ENCODE measurements around the gene NPAS3. TPM values are rescaled to one million over a fixed set of nuclear protein-coding genes. Genes with fewer than 3 reads are reported as not detected.

Gene NPAS3
- total RNA-seq, 1 donor from 2014 or later, result 2.0 TPM

DNA sequence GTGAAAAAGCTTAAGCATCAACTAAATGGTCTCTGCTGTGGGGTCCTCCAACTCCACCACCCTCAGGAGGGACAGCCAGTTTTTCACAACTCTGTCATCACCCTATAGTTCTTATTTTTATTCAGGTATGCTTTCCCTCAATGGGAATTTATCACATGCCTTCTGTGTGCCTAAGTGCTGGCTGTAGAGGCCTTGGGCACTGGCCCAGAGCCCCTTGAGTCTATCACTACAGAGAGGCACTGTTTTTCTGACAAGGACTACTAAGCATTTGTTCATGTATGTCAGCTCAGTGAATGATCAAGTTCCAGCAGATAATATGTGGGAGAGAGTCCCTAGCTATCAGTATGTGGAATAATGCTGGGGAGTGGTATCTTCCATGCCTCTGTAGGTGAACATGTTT lies 463.9 kb downstream of the NPAS3 start:
- DNase-seq (ENCODE audit: low read depth), result no peak

DNA sequence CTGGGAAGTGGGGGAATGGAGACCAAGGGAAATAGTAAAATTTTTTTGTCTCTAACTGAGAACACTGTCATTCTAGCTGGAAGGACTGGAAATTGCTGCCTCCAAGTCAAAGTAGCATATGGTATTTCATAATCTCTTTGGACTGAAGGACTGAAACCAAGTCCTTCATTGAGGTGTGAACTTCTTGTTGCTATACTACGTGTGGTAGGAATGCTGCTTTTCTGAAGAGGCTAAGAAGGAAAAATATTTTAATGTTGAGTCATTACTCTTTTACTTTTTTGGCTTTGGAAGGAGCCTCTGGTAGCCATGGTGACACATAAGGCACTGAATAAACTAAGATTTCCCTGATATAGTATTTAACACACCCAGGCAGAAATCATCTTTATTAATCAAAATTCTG lies 465.4 kb downstream of the NPAS3 start:
- peak; percentile 42 for DNase-seq (ENCODE audit: low read depth)
- H3K36me3 ChIP-seq (ENCODE audit: control insufficient read depth, insufficient read depth, low read length), result no peaks in the 10 kb centered on the region
- H3K4me3 ChIP-seq (ENCODE audit: low read depth, low read length), result no peak overlapping the region
- no peaks in the 10 kb centered on the region for H3K27me3 ChIP-seq (ENCODE audit: control insufficient read depth, insufficient read depth, low read length)
- TF ChIP-seq, protein P1, sequence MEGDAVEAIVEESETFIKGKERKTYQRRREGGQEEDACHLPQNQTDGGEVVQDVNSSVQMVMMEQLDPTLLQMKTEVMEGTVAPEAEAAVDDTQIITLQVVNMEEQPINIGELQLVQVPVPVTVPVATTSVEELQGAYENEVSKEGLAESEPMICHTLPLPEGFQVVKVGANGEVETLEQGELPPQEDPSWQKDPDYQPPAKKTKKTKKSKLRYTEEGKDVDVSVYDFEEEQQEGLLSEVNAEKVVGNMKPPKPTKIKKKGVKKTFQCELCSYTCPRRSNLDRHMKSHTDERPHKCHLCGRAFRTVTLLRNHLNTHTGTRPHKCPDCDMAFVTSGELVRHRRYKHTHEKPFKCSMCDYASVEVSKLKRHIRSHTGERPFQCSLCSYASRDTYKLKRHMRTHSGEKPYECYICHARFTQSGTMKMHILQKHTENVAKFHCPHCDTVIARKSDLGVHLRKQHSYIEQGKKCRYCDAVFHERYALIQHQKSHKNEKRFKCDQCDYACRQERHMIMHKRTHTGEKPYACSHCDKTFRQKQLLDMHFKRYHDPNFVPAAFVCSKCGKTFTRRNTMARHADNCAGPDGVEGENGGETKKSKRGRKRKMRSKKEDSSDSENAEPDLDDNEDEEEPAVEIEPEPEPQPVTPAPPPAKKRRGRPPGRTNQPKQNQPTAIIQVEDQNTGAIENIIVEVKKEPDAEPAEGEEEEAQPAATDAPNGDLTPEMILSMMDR (IDR thresholded peaks at IDR 0.05; ENCODE audit: insufficient read depth, low read length, poor library complexity, severe bottlenecking), result no peak

More for the DNA sequence above, 463.9 kb downstream of the NPAS3 start:
- TF ChIP-seq, protein P1 (IDR thresholded peaks at IDR 0.05; ENCODE audit: insufficient read depth, low read length, poor library complexity, severe bottlenecking), result no peak
- Histone ChIP-seq H3K4me3 (ENCODE audit: low read depth, low read length) (no peak overlapping the region), H3K36me3 (ENCODE audit: control insufficient read depth, insufficient read depth, low read length) (no peaks in the 10 kb centered on the region), H3K27me3 (ENCODE audit: control insufficient read depth, insufficient read depth, low read length) (no peaks in the 10 kb centered on the region)

DNA sequence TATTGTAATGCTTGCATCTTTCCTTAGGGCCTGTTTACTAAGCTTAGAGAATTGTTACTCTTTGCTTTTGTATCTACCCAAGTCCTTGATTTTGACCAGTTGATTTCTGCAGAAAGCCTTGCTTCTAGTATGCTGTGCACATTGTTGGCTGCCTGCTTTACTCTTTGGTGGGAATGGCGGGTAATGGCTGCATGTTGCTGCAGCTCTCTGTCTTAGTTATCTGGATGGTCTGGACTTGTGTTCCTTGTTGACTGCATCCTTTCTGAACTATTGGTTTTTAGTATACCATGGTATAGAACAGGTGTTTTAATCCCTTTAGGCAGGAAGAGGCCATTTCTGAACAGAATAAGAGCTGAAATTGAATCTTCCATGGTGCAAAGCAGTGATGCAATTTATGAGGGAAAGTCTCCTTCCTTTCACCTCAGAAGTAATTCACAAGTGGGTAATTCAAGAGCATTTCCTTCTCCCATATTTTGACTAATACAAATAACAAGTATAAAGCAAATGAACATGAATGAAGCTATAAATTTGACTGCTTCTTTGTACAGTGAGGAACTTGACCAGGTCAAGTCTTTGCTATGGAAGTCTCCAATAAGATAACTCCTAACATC lies 466.4 kb downstream of the NPAS3 start:
- H3K4me3 ChIP-seq (ENCODE audit: low read depth, low read length), result no peak overlapping the region
- no peaks in the 10 kb centered on the region for H3K36me3 ChIP-seq (ENCODE audit: control insufficient read depth, insufficient read depth, low read length)
- no peak for DNase-seq (ENCODE audit: low read depth)
- TF ChIP-seq, protein P1 (IDR thresholded peaks at IDR 0.05; ENCODE audit: insufficient read depth, low read length, poor library complexity, severe bottlenecking), result no peak
- H3K27me3 ChIP-seq (ENCODE audit: control insufficient read depth, insufficient read depth, low read length), result no peaks in the 10 kb centered on the region

DNA sequence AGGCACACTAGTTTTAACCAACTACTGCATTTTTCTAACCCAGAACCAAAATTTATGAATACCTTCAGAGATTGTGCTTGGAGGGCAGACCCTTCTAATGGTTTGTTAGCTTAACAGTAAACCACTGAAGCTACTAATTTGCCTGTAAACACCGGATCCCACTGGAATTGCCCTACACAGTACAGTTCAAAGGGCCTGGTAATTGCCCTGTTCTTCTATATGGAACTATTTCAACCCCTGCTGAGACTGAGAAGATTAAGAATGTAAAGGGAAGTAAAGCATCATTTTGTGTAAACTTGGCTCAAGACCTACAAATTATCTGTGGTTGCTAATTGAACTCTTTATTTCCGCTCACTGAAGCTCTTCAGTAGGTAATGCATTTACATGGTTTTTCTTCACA lies 468.1 kb downstream of the NPAS3 start:
- TF ChIP-seq, protein P1 (IDR thresholded peaks at IDR 0.05; ENCODE audit: insufficient read depth, low read length, poor library complexity, severe bottlenecking), result no peak

DNA sequence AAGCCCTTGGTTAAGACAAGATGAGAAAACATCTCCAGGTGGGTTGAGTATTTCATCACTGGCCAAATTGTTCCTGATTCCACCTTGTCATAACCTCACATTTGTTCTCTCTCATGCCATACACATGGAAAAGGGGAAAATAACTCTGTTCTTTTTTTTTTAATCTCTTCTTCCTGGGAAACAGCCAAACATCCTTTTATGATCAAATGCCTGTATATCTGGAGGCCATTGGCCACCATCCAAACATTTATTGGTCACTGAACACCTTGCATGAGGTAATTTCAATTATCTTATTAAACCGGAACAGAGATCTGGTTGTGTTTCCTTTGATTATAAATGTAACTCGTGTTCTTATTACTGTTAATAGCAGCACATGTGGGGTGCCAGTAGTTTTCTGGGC lies 469.6 kb downstream of the NPAS3 start:
- H3K36me3 ChIP-seq (ENCODE audit: control insufficient read depth, insufficient read depth, low read length), result no peaks in the 10 kb centered on the region
- TF ChIP-seq, protein P1 (IDR thresholded peaks at IDR 0.05; ENCODE audit: insufficient read depth, low read length, poor library complexity, severe bottlenecking), result no peak
- H3K4me3 ChIP-seq (ENCODE audit: low read depth, low read length), result no peak overlapping the region
- DNase-seq (ENCODE audit: low read depth), result no peak
- no peaks in the 10 kb centered on the region for H3K27me3 ChIP-seq (ENCODE audit: control insufficient read depth, insufficient read depth, low read length)

More for the DNA sequence above, 468.1 kb downstream of the NPAS3 start:
- Histone ChIP-seq H3K4me3 (ENCODE audit: low read depth, low read length) (no peak overlapping the region), H3K27me3 (ENCODE audit: control insufficient read depth, insufficient read depth, low read length) (no peaks in the 10 kb centered on the region), H3K36me3 (ENCODE audit: control insufficient read depth, insufficient read depth, low read length) (no peaks in the 10 kb centered on the region)
- DNase-seq (ENCODE audit: low read depth), result no peak

GRCh38 chr14:33412450-33412849 lies 473.8 kb downstream of the NPAS3 start:
- DNase-seq (ENCODE audit: low read depth), result no peak
- H3K27me3 ChIP-seq (ENCODE audit: control insufficient read depth, insufficient read depth, low read length), result no peaks in the 10 kb centered on the region

More at GRCh38 chr14:33412450-33412849, 473.8 kb downstream of the NPAS3 start:
- TF ChIP-seq, protein P1 (IDR thresholded peaks at IDR 0.05; ENCODE audit: insufficient read depth, low read length, poor library complexity, severe bottlenecking), result no peak
- Histone ChIP-seq H3K36me3 (ENCODE audit: control insufficient read depth, insufficient read depth, low read length) (no peaks in the 10 kb centered on the region), H3K4me3 (ENCODE audit: low read depth, low read length) (no peak overlapping the region)

Data from kidney epithelial cell (primary cell).